Inflammatory macrophage (primary cell): ENCODE measurements around the gene DIAPH1.

Experiments used
- DNase-seq, 2 donors: peaks; one replicate each; pipeline ENCODE4 v3.0.0-alpha.2; 2020 to 2022

The DIAPH1 gene

GRCh38 chr5:141518618-141519015 lies 100.2 kb downstream of the DIAPH1 start:
- no peak for DNase-seq

GRCh38 chr5:141517880-141518617 lies 100.8 kb downstream of the DIAPH1 start:
- no peak for DNase-seq

GRCh38 chr5:141517312-141517711 lies 101.5 kb downstream of the DIAPH1 start:
- peak; percentile 23 to 77 for DNase-seq

- no peak for DNase-seq
These were observed 102.2 kb downstream of the DIAPH1 start for GRCh38 chr5:141516672-141517025.

GRCh38 chr5:141515946-141516671 lies 102.7 kb downstream of the DIAPH1 start:
- DNase-seq, result no peak

- DNase-seq, result no peak
These were observed 103.7 kb downstream of the DIAPH1 start for GRCh38 chr5:141515141-141515540.

GRCh38 chr5:141514330-141515133 lies 104.3 kb downstream of the DIAPH1 start:
- no peak for DNase-seq

GRCh38 chr5:141513627-141514329 lies 105.0 kb downstream of the DIAPH1 start:
- DNase-seq, result peak; percentile 80 to 90

GRCh38 chr5:141512911-141513626 lies 105.7 kb downstream of the DIAPH1 start:
- peak; percentile 34 to 57 for DNase-seq

GRCh38 chr5:141512390-141512910 lies 106.3 kb downstream of the DIAPH1 start:
- peak; percentile 62 to 63 for DNase-seq

- DNase-seq, result no peak
These were observed 107.0 kb downstream of the DIAPH1 start for GRCh38 chr5:141511771-141512325.

GRCh38 chr5:141510850-141511601 lies 107.8 kb downstream of the DIAPH1 start:
- no peak for DNase-seq

GRCh38 chr5:141510160-141510559 lies 108.6 kb downstream of the DIAPH1 start:
- no peak for DNase-seq

- DNase-seq, result peak; percentile 47 to 65
These were observed 109.8 kb downstream of the DIAPH1 start for GRCh38 chr5:141508798-141509611.

- DNase-seq, result peak; percentile 37 to 83
These were observed 110.4 kb downstream of the DIAPH1 start for GRCh38 chr5:141508440-141508797.

- DNase-seq, result no peak
These were observed 111.3 kb downstream of the DIAPH1 start for GRCh38 chr5:141507387-141508091.

GRCh38 chr5:141506381-141507155 lies 112.2 kb downstream of the DIAPH1 start:
- DNase-seq, result no peak

- no peak for DNase-seq
These were observed 114.6 kb downstream of the DIAPH1 start for GRCh38 chr5:141504216-141504615.
